OCI-LY3 (cell line): Measurements from ENCODE around the gene WWOX.

Source experiments
- EZH2phosphoT487 ChIP-seq: fragments of 200-600 bp; shearing (Covaris generic); IDR thresholded peaks from 2 replicates; pipeline ENCODE4 v1.6.1; 2018; ENCODE audit warnings: antibody characterized with exemption, mixed run types, low read depth
- TF ChIP-seq, protein P1 (sequence below): fragments of 200-600, 300-600 bp; sonication (generic); IDR thresholded peaks from 2 replicates; pipeline ENCODE4 v1.5.1; 2014; ENCODE audit warnings: antibody characterized with exemption, low read length, low read depth

DNA sequence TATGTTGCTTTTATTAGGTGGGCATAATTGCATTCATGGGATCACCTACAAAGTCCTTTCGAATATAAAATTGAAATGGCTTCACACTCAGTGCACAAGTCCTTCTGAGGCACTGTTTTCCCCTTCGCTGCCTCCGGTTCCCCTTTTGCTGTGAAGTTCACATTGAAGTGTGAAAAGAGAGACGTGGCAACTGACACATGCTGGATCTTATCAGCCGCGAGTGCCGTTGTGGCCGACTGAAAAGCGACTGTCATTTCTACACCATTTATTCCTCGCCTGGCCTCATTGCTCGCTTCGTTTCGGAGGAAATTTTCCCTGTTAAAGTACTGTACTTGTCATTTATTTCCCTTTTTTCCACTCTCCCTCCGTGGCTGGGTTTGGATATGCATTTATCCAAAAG lies 1077.6 kb downstream of the WWOX start:
- TF ChIP-seq, protein P1, sequence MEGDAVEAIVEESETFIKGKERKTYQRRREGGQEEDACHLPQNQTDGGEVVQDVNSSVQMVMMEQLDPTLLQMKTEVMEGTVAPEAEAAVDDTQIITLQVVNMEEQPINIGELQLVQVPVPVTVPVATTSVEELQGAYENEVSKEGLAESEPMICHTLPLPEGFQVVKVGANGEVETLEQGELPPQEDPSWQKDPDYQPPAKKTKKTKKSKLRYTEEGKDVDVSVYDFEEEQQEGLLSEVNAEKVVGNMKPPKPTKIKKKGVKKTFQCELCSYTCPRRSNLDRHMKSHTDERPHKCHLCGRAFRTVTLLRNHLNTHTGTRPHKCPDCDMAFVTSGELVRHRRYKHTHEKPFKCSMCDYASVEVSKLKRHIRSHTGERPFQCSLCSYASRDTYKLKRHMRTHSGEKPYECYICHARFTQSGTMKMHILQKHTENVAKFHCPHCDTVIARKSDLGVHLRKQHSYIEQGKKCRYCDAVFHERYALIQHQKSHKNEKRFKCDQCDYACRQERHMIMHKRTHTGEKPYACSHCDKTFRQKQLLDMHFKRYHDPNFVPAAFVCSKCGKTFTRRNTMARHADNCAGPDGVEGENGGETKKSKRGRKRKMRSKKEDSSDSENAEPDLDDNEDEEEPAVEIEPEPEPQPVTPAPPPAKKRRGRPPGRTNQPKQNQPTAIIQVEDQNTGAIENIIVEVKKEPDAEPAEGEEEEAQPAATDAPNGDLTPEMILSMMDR: no peak
- TF ChIP-seq EZH2phosphoT487: no peak
